ENCODE results near the gene WNT7B.

- TF ChIP-seq, protein P1, sequence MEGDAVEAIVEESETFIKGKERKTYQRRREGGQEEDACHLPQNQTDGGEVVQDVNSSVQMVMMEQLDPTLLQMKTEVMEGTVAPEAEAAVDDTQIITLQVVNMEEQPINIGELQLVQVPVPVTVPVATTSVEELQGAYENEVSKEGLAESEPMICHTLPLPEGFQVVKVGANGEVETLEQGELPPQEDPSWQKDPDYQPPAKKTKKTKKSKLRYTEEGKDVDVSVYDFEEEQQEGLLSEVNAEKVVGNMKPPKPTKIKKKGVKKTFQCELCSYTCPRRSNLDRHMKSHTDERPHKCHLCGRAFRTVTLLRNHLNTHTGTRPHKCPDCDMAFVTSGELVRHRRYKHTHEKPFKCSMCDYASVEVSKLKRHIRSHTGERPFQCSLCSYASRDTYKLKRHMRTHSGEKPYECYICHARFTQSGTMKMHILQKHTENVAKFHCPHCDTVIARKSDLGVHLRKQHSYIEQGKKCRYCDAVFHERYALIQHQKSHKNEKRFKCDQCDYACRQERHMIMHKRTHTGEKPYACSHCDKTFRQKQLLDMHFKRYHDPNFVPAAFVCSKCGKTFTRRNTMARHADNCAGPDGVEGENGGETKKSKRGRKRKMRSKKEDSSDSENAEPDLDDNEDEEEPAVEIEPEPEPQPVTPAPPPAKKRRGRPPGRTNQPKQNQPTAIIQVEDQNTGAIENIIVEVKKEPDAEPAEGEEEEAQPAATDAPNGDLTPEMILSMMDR (IDR thresholded peaks at IDR 0.05) = no peak
- no peak for TF ChIP-seq POLR2AphosphoS5 (IDR thresholded peaks at IDR 0.05)
Observed at GRCh38 chr22:45881524-45881875, 95.5 kb downstream of the WNT7B start.
